ENCODE measurements around the gene NUAK1.

GRCh38 chr12:106064721-106065021 is 74.1 kb downstream of the NUAK1 start:
- TF ChIP-seq GATA3 (IDR thresholded peaks at IDR 0.05; ENCODE audit: low read depth, low read length) = no peak
- no peak for TF ChIP-seq GATA2 (IDR thresholded peaks at IDR 0.05; ENCODE audit: low read depth, low read length)
